CD4-positive, alpha-beta T cell treated with Interleukin-21 for 1 hour (primary cell): ENCODE measurements around the gene RHOH.
"Not testable (repeated sequence)": the region's sequence is repeated elsewhere in the genome, so short reads cannot be mapped to it uniquely, and the experiment has no call there.

Experiments used
- DNase-seq: peaks from one replicate; pipeline ENCODE4 v3.0.0-alpha.2; 2020

The RHOH gene

DNA sequence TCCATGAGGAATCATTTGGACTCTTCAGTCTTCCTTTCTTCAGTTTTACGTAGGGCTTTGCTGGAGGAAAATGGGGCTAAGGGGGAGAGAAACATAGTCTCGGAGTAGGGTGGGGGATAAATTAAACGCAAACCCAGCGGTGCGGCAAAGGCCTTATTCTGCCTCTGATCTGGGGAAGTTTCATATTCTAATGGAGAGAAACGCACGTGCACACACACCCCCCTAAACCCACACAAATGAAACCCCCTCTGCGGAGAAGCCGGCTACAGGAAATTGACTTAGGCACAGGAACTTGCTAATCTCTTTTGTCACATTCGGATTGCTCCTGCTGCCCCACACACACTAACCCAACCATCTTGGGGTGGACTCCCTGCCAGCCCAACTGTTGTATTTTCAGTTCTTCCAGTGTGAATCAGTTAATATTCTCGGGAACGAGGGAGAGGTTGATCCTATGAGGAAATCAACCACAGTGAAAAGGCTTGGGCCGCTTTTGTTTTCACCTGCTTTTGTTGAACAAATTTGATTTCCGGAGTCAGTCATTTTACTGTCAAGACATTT lies at the start of gene RHOH:
RHOH (plus strand) TSS at position 308 of the 558 bp plus-strand sequence. CDS start 46,356 bp downstream, outside the sequence.
- peak; percentile 90 for DNase-seq

- DNase-seq: not testable (repeated sequence)
Observed at GRCh38 chr4:40147490-40147889, 49.3 kb upstream of the RHOH start.

GRCh38 chr4:40149960-40150385 lies 46.9 kb upstream of the RHOH start:
- peak; percentile 88 for DNase-seq

DNA sequence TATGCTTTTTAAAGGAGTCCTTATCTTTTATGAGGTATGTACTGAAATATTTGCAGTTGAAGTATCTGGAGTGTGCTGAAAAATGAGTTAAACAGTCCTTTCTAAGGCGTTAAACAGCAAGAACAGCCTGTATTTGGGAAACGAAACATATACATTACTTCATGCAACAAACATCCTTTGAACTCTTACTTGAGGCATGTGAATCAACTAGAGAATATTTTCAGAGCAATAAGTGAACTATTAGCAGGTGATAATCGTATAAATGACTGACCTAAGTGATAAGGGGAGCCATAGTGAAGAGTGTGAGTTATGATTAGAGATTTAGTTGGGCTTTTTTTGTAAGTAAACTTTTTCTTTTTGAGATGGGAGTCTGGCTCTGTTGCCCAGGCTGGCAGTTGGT lies 45.9 kb upstream of the RHOH start:
- DNase-seq: no peak

- peak; percentile 55 for DNase-seq
Observed at GRCh38 chr4:40152637-40153036, 44.2 kb upstream of the RHOH start.

DNA sequence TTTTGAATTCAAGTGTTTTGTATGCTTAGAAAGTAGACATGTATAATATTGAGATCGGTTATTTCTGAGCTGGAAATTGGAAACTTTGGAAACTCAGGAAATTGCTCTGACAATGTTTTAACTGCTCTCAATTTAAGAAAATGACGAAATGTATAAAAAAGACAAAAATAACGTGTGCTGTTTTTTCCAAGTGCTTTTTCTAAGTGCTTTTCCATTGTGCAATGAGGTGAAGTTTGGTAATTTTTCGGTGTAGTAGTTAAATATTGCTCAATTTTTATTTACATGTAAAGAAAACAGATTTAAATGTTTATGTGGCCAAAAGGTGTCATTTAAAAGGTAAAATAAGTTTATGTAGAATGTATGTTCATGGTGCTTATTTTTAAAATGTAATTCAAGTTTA lies 39.4 kb upstream of the RHOH start:
- DNase-seq: no peak

DNA sequence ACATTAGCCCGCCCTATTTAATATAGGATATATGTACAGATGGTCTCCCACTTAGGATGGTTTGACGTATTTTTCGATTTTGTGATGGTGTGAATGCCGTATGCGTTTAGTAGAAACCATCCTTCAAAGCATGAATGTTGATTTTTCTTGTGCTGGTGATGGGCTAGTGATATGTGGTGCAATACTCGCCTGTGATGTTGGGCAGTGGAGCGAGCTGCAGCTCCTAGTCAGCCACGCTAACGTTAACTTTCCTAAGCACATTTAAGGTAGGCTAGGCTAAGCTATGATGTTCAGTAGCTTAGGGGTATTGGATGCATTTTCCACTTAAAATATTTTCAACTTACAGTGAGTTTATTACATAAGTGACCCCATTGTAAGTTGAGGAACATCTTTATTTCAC lies 36.6 kb upstream of the RHOH start:
- DNase-seq: no peak

DNA sequence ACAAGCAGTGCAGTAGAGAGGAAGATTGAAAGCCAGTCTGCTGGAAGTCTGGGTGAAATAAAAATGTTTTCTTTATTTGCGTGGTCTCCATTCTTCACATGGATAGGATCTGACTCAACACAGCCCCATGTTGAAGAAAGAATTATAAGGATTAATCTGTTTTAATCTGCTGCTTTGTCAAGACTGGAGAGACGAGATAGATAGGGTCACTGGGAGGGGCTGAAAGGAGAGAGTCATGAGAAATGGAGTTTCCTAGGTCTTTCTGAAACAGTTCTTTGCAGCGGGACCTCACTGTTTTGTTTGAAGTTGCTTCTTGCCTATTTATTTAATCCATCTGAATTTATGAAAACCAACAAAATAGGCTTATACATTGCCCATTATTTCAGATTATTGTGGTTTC lies 32.4 kb upstream of the RHOH start:
- DNase-seq: no peak

DNA sequence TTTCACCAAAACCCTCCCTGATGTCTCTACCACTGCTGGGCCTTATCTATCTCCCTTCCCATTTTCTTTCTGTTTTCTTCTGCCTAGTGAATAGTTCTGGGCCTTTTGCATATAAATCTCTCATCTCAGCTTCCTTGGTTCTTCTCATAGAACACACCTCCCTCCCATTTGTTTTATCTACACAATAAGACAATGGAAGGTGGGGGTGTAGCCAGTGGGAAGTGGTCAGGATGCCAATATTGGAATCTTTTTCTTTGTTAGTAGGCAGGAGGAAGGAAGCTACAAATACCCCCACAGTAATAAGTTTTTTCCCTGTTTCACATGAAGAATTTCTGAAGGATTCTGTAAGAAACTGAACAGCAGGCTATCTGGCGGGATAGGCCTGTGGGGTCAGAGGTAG lies 30.9 kb upstream of the RHOH start:
- no peak for DNase-seq

- no peak for DNase-seq
Observed at GRCh38 chr4:40168070-40168469, 28.8 kb upstream of the RHOH start.

DNA sequence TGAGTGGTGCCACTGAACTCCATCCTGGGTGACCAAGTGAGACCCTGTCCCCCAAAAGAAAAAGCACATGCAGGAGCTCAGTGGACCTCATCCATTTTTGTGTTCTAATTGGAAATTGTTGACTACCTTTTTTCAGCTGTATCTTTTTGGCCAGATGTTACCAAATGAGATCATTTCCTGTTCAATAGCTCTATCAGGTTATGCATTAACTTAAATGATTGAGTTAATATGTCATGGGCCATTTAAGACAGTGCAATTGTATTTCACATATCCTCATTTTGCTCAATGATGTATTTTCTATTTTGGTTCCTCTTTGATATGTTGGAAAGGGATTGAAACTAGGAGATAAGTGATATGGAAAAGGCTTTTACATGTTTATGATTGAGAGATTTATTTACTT lies 26.2 kb upstream of the RHOH start:
- no peak for DNase-seq

- no peak for DNase-seq
Observed at GRCh38 chr4:40173470-40173875, 23.4 kb upstream of the RHOH start.

- no peak for DNase-seq
Observed at GRCh38 chr4:40176602-40177001, 20.2 kb upstream of the RHOH start.

DNA sequence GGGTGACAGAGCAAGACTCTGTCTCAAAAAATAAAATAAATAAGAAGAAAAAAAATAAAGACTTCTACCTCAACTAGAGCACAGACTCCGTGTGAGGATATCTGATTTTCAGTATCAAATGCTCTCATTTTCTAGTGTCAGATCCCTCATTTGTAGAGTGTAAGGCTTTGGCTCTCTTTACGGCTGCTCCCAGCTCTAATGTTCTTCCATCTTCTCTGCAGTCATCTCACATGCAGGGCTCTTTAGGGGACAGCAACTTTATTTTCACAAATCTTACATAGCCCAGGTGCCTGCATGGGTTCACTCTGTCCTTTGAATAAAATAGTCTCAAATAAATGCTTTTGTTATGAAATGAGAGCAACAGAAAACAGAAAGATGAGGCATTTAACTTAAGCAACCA lies 19.2 kb upstream of the RHOH start:
- DNase-seq: no peak

GRCh38 chr4:40178672-40179071 lies 18.2 kb upstream of the RHOH start:
- DNase-seq: no peak

DNA sequence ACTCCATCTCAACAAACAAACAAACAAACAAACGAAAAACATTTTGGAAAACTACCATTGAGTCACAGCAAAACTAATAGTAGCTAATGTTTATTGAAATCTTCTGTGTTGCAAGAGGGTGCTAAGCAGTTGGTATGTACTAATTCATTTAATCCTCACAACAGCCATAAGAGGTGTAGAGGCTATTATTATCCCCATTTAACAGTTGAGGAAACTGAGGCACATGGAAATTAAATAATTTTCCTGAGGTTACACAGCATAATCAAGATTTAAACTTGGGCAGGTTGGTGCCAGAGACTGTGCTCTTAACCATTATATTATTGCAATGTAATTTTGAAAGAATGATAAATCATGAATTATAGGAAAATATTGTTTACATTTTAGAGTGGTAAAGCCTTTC lies 17.5 kb upstream of the RHOH start:
- no peak for DNase-seq

DNA sequence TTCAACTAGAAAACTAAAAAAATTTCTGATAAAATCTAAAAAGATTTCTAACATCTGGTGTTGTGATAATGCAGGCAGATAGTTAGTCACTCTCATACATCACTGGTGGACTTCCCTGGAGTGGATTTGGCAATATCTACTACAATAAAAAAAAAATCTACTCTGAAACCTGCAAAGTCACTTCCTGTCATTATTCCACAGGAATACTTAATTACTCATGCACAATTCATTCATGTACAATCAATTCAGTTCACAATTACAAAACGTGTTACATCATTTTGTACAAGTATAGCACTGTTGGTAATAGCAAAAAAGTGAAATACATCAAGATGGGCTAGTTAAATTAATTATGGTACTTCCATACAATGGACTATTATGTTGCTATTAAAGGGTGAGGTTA lies 16.5 kb upstream of the RHOH start:
- no peak for DNase-seq

GRCh38 chr4:40182001-40182400 lies 14.8 kb upstream of the RHOH start:
- no peak for DNase-seq

- DNase-seq: no peak
Observed at GRCh38 chr4:40182954-40183353, 13.9 kb upstream of the RHOH start.

DNA sequence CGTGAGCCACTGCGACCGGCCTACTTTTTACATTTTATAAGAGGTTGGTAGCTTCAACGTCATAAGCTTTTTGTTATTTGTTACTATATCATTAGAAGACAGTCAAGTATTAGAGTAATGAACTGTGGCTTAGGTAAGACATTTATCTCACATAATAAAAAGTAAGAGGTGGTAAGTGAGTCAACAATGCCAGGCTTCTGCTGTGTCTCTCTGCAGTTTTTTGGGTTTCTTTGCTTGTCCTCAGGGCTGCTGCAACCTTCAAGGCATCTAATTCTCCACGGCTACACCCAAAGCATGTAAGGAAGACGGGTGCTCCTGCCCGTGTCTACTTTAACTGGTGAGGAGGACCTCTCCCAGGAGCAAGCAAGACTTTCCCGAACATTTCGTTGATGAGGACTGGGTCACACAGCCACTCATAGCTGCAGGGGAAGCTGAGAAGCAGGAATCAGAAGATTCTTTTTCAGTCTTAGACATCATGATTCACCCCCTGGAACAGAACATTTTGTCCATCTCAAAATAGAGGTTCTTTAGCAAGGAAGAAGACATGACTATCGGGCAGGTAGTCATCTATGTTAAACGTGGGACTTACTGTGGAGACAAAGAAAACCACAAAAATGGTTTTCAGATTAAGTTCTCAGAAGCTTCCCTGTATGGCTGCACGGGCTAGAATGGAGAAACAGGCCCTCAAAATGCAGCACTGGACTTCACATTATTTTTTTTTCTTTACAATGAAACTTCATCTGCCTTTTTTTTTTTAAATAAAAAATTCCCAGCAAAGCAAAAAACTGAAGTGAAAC lies 13.0 kb upstream of the RHOH start:
- no peak for DNase-seq

- no peak for DNase-seq
Observed at GRCh38 chr4:40185830-40186664, 10.8 kb upstream of the RHOH start.

GRCh38 chr4:40186665-40187014 lies 10.2 kb upstream of the RHOH start:
- no peak for DNase-seq

DNA sequence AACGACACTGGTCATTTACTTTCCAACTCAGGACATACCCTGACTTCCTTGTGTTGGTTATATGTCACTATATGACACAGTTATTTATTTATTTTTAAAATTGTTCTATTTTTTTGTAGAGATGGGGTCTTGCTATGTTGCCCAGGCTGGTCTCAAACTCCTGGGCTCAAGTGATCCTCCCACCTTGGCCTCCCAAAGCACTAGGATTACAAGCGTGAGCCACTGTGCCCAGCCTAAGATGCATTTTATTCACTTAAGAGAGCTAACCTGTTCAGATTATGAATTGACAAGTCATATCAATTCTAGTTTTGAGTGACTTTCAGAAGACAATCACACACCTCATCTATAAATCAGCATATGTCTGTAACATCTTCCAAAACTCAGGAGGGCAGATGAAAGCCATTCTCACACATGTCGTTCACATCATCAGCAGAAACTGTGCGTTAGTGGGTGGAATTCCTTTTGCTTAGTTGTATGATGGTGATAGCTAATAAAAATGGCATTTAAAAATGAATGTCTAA lies 9.4 kb upstream of the RHOH start:
- no peak for DNase-seq

DNA sequence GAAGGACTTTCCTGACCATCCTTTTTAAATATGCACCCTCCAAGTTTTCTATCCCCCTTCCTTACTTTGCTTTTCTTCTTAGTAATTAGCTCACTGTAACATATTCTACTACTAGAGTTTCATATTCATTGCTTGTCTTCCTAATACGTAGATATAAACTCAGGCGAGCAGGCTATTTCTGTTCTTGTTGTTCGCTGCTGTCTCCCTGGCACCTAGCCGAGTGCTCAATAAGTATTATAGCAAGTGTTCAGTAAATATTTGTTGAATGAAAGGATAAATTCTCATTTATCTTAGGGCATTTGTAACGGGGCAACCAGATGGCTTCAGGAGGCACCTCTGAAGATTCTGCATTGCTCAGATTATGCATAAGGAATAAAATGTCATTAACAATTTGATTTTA lies 6.8 kb upstream of the RHOH start:
- DNase-seq: no peak
